22Rv1 (cell line): ENCODE measurements around the gene SMAP2.

Experiments used
- H3K27ac ChIP-seq: fragments of 450-650 bp; 2 replicates; pipeline ENCODE4 v1.5.1; 2017
- CTCF ChIP-seq: fragments of 450-650 bp; IDR thresholded peaks from 2 replicates; pipeline ENCODE4 v1.5.1; 2017; ENCODE audit warnings: mild to moderate bottlenecking
- ZFX ChIP-seq: fragments of 450-650 bp; IDR thresholded peaks from 2 replicates; pipeline ENCODE4 v1.6.1; 2017; ENCODE audit warnings: antibody characterized with exemption, borderline replicate concordance

Gene SMAP2

GRCh38 chr1:40382601-40383000 lies 9.1 kb downstream of the SMAP2 start:
- H3K27ac ChIP-seq: peak overlapping the region; percentile 79

GRCh38 chr1:40383095-40383487 lies 9.6 kb downstream of the SMAP2 start:
- peak overlapping the region; percentile 79 for H3K27ac ChIP-seq
- TF ChIP-seq ZFX (no peak), CTCF (no peak)

More at GRCh38 chr1:40382601-40383000, 9.1 kb downstream of the SMAP2 start:
- TF ChIP-seq CTCF (peak; percentile 30; the same call in 1 of the 2 replicates), ZFX (no peak)

GRCh38 chr1:40383488-40384412 lies 10.2 kb downstream of the SMAP2 start:
- H3K27ac ChIP-seq: peak overlapping the region; percentile 79
- TF ChIP-seq CTCF (no peak), ZFX (no peak)

GRCh38 chr1:40384413-40384762 lies 10.9 kb downstream of the SMAP2 start:
- TF ChIP-seq CTCF (no peak), ZFX (no peak)
- H3K27ac ChIP-seq: peak overlapping the region; percentile 79

GRCh38 chr1:40384887-40385286 lies 11.4 kb downstream of the SMAP2 start:
- TF ChIP-seq ZFX: no peak
- no peak for TF ChIP-seq CTCF
- peak overlapping the region; percentile 79 for H3K27ac ChIP-seq

- TF ChIP-seq CTCF (no peak), ZFX (no peak)
- peak overlapping the region; percentile 79; the same call in 1 of the 2 replicates for H3K27ac ChIP-seq
Measured at GRCh38 chr1:40385437-40386358, 12.2 kb downstream of the SMAP2 start.

GRCh38 chr1:40386359-40386723 lies 12.8 kb downstream of the SMAP2 start:
- TF ChIP-seq ZFX: no peak
- TF ChIP-seq CTCF: no peak

More at GRCh38 chr1:40386359-40386723, 12.8 kb downstream of the SMAP2 start:
- H3K27ac ChIP-seq: no peak overlapping the region
